ENCODE results near the gene PIK3C3.

Gene PIK3C3

GRCh38 chr18:42082415-42083234, 127.6 kb downstream of the PIK3C3 start:
- DNase-seq (ENCODE audit: insufficient read length, low spot score) (no peak), FAIRE-seq (peak; percentile 77)
- TF ChIP-seq CTCF (IDR thresholded peaks at IDR 0.05; ENCODE audit: insufficient read depth, missing control alignments) = no peak

GRCh38 chr18:42086288-42086687, 131.3 kb downstream of the PIK3C3 start:
- no peak for FAIRE-seq
- no peak for DNase-seq (ENCODE audit: insufficient read length, low spot score)
- no peak for TF ChIP-seq CTCF (IDR thresholded peaks at IDR 0.05; ENCODE audit: insufficient read depth, missing control alignments)

GRCh38 chr18:42087235-42087634, 132.2 kb downstream of the PIK3C3 start:
- no peak for TF ChIP-seq CTCF (IDR thresholded peaks at IDR 0.05; ENCODE audit: insufficient read depth, missing control alignments)
- FAIRE-seq = no peak
- no peak for DNase-seq (ENCODE audit: insufficient read length, low spot score)

- no peak for FAIRE-seq
- DNase-seq (ENCODE audit: insufficient read length, low spot score) = no peak
- no peak for TF ChIP-seq CTCF (IDR thresholded peaks at IDR 0.05; ENCODE audit: insufficient read depth, missing control alignments)
Observed at GRCh38 chr18:42087876-42088275, 132.8 kb downstream of the PIK3C3 start.

GRCh38 chr18:42092848-42093247, 137.8 kb downstream of the PIK3C3 start:
- DNase-seq (ENCODE audit: insufficient read length, low spot score) (no peak), FAIRE-seq (peak; percentile 64)

GRCh38 chr18:42094875-42095274, 139.8 kb downstream of the PIK3C3 start:
- no peak for DNase-seq (ENCODE audit: insufficient read length, low spot score)
- no peak for TF ChIP-seq CTCF (IDR thresholded peaks at IDR 0.05; ENCODE audit: insufficient read depth, missing control alignments)
- no peak for FAIRE-seq

More at GRCh38 chr18:42092848-42093247, 137.8 kb downstream of the PIK3C3 start:
- no peak for TF ChIP-seq CTCF (IDR thresholded peaks at IDR 0.05; ENCODE audit: insufficient read depth, missing control alignments)

GRCh38 chr18:42095732-42096377, 140.8 kb downstream of the PIK3C3 start:
- peak; percentile 74 for FAIRE-seq
- no peak for TF ChIP-seq CTCF (IDR thresholded peaks at IDR 0.05; ENCODE audit: insufficient read depth, missing control alignments)

More at GRCh38 chr18:42095732-42096377, 140.8 kb downstream of the PIK3C3 start:
- no peak for DNase-seq (ENCODE audit: insufficient read length, low spot score)
